Lower leg skin (tissue), 4 donors: ENCODE results near the gene ATP6V1F. TPM values are rescaled to one million over a fixed set of nuclear protein-coding genes. Genes with fewer than 3 reads are reported as not detected.

Source experiments
- DNase-seq, 2 donors: peaks; one replicate each; pipeline ENCODE4 v3.0.0-alpha.2; 2019; ENCODE audit warnings: low spot score in 2 of 2
- H3K4me3 ChIP-seq: fragments of 200-600 bp; sonication (generic); 2 replicates; pipeline ENCODE4 v1.5.1; 2017; ENCODE audit warnings: mild to moderate bottlenecking, low read depth; ENCODE audit not compliant: poor library complexity, severe bottlenecking
- CTCF ChIP-seq, 3 donors: fragments of 450-650 bp; IDR thresholded peaks; one replicate each; pipeline ENCODE4 v1.5.1; 2016; ENCODE audit warnings: antibody characterized with exemption in 3 of 3, mild to moderate bottlenecking in 3 of 3, moderate library complexity in 2 of 3
- POLR2A ChIP-seq, 2 donors: fragments of 450-650 bp; IDR thresholded peaks; one replicate each; pipeline ENCODE4 v1.6.1; 2016 to 2017; ENCODE audit warnings: antibody characterized with exemption in 2 of 2, mild to moderate bottlenecking in 1 of 2, moderate library complexity in 1 of 2
- whole genome bisulfite sequencing, 2 donors: methylation state at CpG; one replicate each; pipeline ENCODE4 v1.1.5; 2018; 5-methylcytosine and 5-hydroxymethylcytosine counted together
- intact Hi-C: fragments of 100-400 bp; cut with DNase I; formaldehyde crosslinking; loops from one replicate; pipeline ENCODE4 v1.15.0; 2023; ENCODE audit warnings: low total_unique reads
- total RNA-seq, 4 donors: library from RNA; depleted of rRNA; stranded (reverse); fragments of >200 nt; gene quantifications; one replicate each; pipeline ENCODE4 v1.1.0, GENCODE V29; 2016

Gene ATP6V1F
- total RNA-seq, 4 donors from 2014 or later, result 71.3 to 165 (median 137) TPM

GRCh38 chr7:128830231-128831177 is 32.2 kb upstream of the ATP6V1F start, which contains the start of gene FLNC:
Gene FLNC, plus strand, starts transcription at chr7:128830406. Its CDS starts 232 bp downstream, at chr7:128830638.
- no peak for TF ChIP-seq CTCF (IDR thresholded peaks at IDR 0.05)
- no peak for TF ChIP-seq POLR2A (IDR thresholded peaks at IDR 0.05)
- H3K4me3 ChIP-seq, result peak within 1 kb of the TSS; percentile 37
- DNase-seq, result peak in 1 of 2 donors; percentile 93
- intact Hi-C loops, result no loop called here
- WGBS, 2 donors, result 1 to 7% methylated on average over 29 to 39 of the region's 109 CpGs

- TF ChIP-seq POLR2A (IDR thresholded peaks at IDR 0.05) (no peak), CTCF (IDR thresholded peaks at IDR 0.05) (no peak)
- H3K4me3 ChIP-seq, result peak overlapping the region; percentile 4
- 28 to 33% methylated on average over 24 to 31 of the region's 33 CpGs for whole genome bisulfite sequencing, 2 donors
- intact Hi-C loops, result no loop called here
- DNase-seq, result no peak
Observed at GRCh38 chr7:128831178-128831993, 31.3 kb upstream of the ATP6V1F start.

- DNase-seq, result no peak
- intact Hi-C loops, result no loop called here
Observed at GRCh38 chr7:128831994-128832879, 30.4 kb upstream of the ATP6V1F start.

GRCh38 chr7:128832880-128833147 is 29.8 kb upstream of the ATP6V1F start:
- 30 to 36% methylated on average over 2 of the region's 2 CpGs for WGBS, 2 donors
- H3K4me3 ChIP-seq, result no peak overlapping the region
- TF ChIP-seq CTCF (IDR thresholded peaks at IDR 0.05) (no peak), POLR2A (IDR thresholded peaks at IDR 0.05) (no peak)
- intact Hi-C loops, result no loop called here
- no peak for DNase-seq

More at GRCh38 chr7:128831994-128832879, 30.4 kb upstream of the ATP6V1F start:
- WGBS, 2 donors, result 21 to 37% methylated on average over 12 to 19 of the region's 22 CpGs
- no peak overlapping the region for H3K4me3 ChIP-seq
- TF ChIP-seq POLR2A (IDR thresholded peaks at IDR 0.05), result no peak
- TF ChIP-seq CTCF (IDR thresholded peaks at IDR 0.05), result no peak
